HepG2 (cell line): ENCODE results near the gene SYVN1. TPM values are rescaled to one million over a fixed set of nuclear protein-coding genes. Genes with fewer than 3 reads are reported as not detected.

Source experiments
- ERF ChIP-seq: IDR thresholded peaks from 2 replicates; pipeline ENCODE4 v1.6.1; 2018; ENCODE audit warnings: missing biosample characterization, missing genetic modification reagents
- FOXP4 ChIP-seq: sonication (generic); formaldehyde crosslinking; IDR thresholded peaks from 2 replicates; pipeline ENCODE4 v1.4.0; 2020; ENCODE audit warnings: missing genetic modification reagents
- HBP1 ChIP-seq: IDR thresholded peaks from 2 replicates; pipeline ENCODE4 v1.6.1; 2016; ENCODE audit warnings: low read depth, control low read depth
- JARID2 ChIP-seq: sonication (generic); formaldehyde crosslinking; IDR thresholded peaks from 2 replicates; pipeline ENCODE4 v1.8.1; 2023; ENCODE audit warnings: missing genetic modification reagents, inconsistent platforms; ENCODE audit not compliant: insufficient replicate concordance
- KDM6A ChIP-seq: IDR thresholded peaks from 2 replicates; pipeline ENCODE4 v1.6.1; 2016; ENCODE audit warnings: low read depth
- MXI1 ChIP-seq: IDR thresholded peaks from 3 replicates; pipeline ENCODE4 v1.6.1; 2012; ENCODE audit warnings: low read depth, low read length, inconsistent platforms, borderline replicate concordance
- PHF21A ChIP-seq: sonication (generic); formaldehyde crosslinking; IDR thresholded peaks from 2 replicates; pipeline ENCODE4 v1.5.0; 2020; ENCODE audit warnings: mild to moderate bottlenecking, missing genetic modification reagents
- PLSCR1 ChIP-seq: sonication (generic); formaldehyde crosslinking; IDR thresholded peaks from 2 replicates; pipeline ENCODE4 v1.5.0; 2020; ENCODE audit warnings: missing genetic modification reagents, mild to moderate bottlenecking, borderline replicate concordance
- RCOR2 ChIP-seq: IDR thresholded peaks from 2 replicates; pipeline ENCODE4 v1.6.1; 2016; ENCODE audit warnings: missing biosample characterization, missing genetic modification reagents
- SIN3A ChIP-seq: IDR thresholded peaks from 2 replicates; pipeline ENCODE4 v1.6.1; 2011; ENCODE audit warnings: low read depth, mild to moderate bottlenecking, control low read depth, low read length, borderline replicate concordance
- SIN3B ChIP-seq: fragments of 150-350 bp; IDR thresholded peaks from 2 replicates; pipeline ENCODE4 v1.6.1; 2014; ENCODE audit warnings: low read length
- SP1 ChIP-seq, 2 experiments: fragments of 450-650 bp in 1 of 2; sonication (generic) in 1 of 2; formaldehyde crosslinking in 1 of 2; IDR thresholded peaks; 2 replicates each; pipeline versions ENCODE4 v1.4.0 to v1.6.1; 2016 to 2020; ENCODE audit warnings: missing genetic modification reagents in 1 of 2
- TBX2 ChIP-seq: sonication (generic); formaldehyde crosslinking; IDR thresholded peaks from 2 replicates; pipeline ENCODE4 v1.5.0; 2020; ENCODE audit warnings: missing genetic modification reagents, mild to moderate bottlenecking, borderline replicate concordance
- THAP9 ChIP-seq: sonication (generic); formaldehyde crosslinking; IDR thresholded peaks from 2 replicates; pipeline ENCODE4; 2020; ENCODE audit warnings: missing genetic modification reagents, mild to moderate bottlenecking, borderline replicate concordance
- ZNF12 ChIP-seq: sonication (generic); formaldehyde crosslinking; IDR thresholded peaks from 2 replicates; pipeline ENCODE4 v1.5.0; 2020; ENCODE audit warnings: missing genetic modification reagents
- ZNF354B ChIP-seq: sonication (generic); formaldehyde crosslinking; IDR thresholded peaks from 2 replicates; pipeline ENCODE4 v1.8.0; 2022; ENCODE audit warnings: mild to moderate bottlenecking, missing genetic modification reagents
- ZNF639 ChIP-seq: conservative IDR thresholded peaks from 2 replicates; pipeline ENCODE4 v1.6.1; 2018; ENCODE audit warnings: missing genetic modification reagents
- ZNF691 ChIP-seq: sonication (generic); formaldehyde crosslinking; IDR thresholded peaks from 2 replicates; pipeline ENCODE4 v1.4.0; 2020; ENCODE audit warnings: missing genetic modification reagents, low read depth, mild to moderate bottlenecking, borderline replicate concordance
- polyA plus RNA-seq, 8 experiments: library from polyadenylated mRNA; depleted of rRNA in 3 of 8; stranded (reverse) in 7 of 8; unstranded in 1 of 8; fragments of >200 nt; fragmentation: Illumina TruSeq in 4 of 8; extraction: Trizol in 4 of 8; gene quantifications; 2 replicates each; pipeline versions ENCODE4 v1.2.1 to v1.2.3, GENCODE V29; 2011 to 2016; ENCODE audit warnings: low read depth in 4 of 8, missing spikeins in 1 of 8, mixed read lengths in 1 of 8; ENCODE audit not compliant: insufficient read depth in 1 of 8
- total RNA-seq, 5 experiments: library from RNA; depleted of rRNA; stranded (reverse); fragments of >200 nt; fragmentation: Illumina TruSeq; extraction: Trizol; gene quantifications; 2 replicates each; pipeline ENCODE4 v1.2.3, GENCODE V29; 2016; ENCODE audit warnings: low read depth in 1 of 5

Gene SYVN1
- total and polyA plus RNA-seq, 2 of the 13 experiments (the other 11 are each of a cell fraction or from before 2014, with no cell fraction given): 10.3 to 22.5 TPM

- 0 out of 2 replicates have a peak, but pooled peaks have one; percentile 44 for TF ChIP-seq RCOR2
- peak; percentile 50; the same call in 1 of the 2 replicates for TF ChIP-seq ERF (CRISPR knock-in tag)
- TF ChIP-seq SIN3B: peak; percentile 57; the same call in 1 of the 2 replicates
- no peak for TF ChIP-seq KDM6A (CRISPR knock-in tag)
- TF ChIP-seq PLSCR1 (CRISPR knock-in tag): no peak
- peak; percentile 51; the same call in 1 of the 2 replicates for TF ChIP-seq THAP9
- peak; percentile 76; the same call in 1 of the 2 replicates for TF ChIP-seq HBP1 (CRISPR knock-in tag)
- peak; percentile 44; the same call in 1 of the 2 replicates for TF ChIP-seq FOXP4
- TF ChIP-seq JARID2 (CRISPR knock-in tag): no peak
- TF ChIP-seq MXI1: peak; percentile 11; the same call in 1 of the 3 replicates
- TF ChIP-seq SP1 (IDR thresholded peaks at IDR 0.05): no peak
- TF ChIP-seq SP1 (CRISPR knock-in tag; IDR thresholded peaks at IDR 0.05): no peak
- TF ChIP-seq SIN3A: no peak
- TF ChIP-seq ZNF12: 0 out of 2 replicates have a peak, but pooled peaks have one; percentile 33
- TF ChIP-seq ZNF354B (CRISPR knock-in tag): no peak
- TF ChIP-seq PHF21A: peak; percentile 71
- TF ChIP-seq TBX2 (CRISPR knock-in tag): peak; percentile 19; the same call in 1 of the 2 replicates
- 0 out of 2 replicates have a peak, but pooled peaks have one; percentile 58 for TF ChIP-seq ZNF639 (CRISPR knock-in tag)
- peak; percentile 72; the same call in 1 of the 2 replicates for TF ChIP-seq ZNF691 (CRISPR knock-in tag)
These were observed 46.7 kb upstream of the SYVN1 start (continued) for GRCh38 chr11:65180877-65181568.
